Measurements from ENCODE around the gene FAM50B. TPM values are rescaled to one million over a fixed set of nuclear protein-coding genes. Genes with fewer than 3 reads are reported as not detected.

Gene FAM50B
- total RNA-seq, 1 donor from 2014 or later = 8.1 TPM

DNA sequence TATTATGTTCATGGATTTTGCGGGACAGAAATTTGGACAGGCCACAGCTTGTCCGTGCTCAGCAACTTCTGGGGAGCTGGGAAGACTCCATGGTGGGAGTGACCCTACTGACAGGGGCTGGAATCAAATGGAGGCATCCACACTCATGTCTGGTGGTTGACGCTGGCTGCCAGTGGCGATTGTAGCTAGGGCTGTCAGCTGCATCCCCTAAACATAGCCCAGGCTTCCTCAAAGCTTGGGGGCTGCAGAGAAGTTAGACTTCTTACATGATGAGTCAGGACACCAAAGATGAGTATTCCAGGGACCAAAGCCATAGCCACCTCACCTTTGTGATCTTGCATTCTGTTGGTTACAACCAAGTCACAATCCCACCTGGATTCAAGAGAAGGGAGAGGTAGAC lies 18.4 kb upstream of the FAM50B start:
- peaks cover 8 to 22% of the 10 kb centered on the region in 2 donors for H3K4me1 ChIP-seq
- H3K36me3 ChIP-seq = no peaks in the 10 kb centered on the region
- TF ChIP-seq, protein P1, sequence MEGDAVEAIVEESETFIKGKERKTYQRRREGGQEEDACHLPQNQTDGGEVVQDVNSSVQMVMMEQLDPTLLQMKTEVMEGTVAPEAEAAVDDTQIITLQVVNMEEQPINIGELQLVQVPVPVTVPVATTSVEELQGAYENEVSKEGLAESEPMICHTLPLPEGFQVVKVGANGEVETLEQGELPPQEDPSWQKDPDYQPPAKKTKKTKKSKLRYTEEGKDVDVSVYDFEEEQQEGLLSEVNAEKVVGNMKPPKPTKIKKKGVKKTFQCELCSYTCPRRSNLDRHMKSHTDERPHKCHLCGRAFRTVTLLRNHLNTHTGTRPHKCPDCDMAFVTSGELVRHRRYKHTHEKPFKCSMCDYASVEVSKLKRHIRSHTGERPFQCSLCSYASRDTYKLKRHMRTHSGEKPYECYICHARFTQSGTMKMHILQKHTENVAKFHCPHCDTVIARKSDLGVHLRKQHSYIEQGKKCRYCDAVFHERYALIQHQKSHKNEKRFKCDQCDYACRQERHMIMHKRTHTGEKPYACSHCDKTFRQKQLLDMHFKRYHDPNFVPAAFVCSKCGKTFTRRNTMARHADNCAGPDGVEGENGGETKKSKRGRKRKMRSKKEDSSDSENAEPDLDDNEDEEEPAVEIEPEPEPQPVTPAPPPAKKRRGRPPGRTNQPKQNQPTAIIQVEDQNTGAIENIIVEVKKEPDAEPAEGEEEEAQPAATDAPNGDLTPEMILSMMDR (IDR thresholded peaks at IDR 0.05) = no peak
- no peaks in the 10 kb centered on the region for H3K27me3 ChIP-seq
- no peak overlapping the region for H3K4me3 ChIP-seq
- no peak overlapping the region for H3K27ac ChIP-seq
- no peak for DNase-seq (ENCODE audit: low spot score in 2 of 2)
- H3K9me3 ChIP-seq = no peaks in the 10 kb centered on the region
- intact Hi-C loops (cut with DNase I) = no loop called here

DNA sequence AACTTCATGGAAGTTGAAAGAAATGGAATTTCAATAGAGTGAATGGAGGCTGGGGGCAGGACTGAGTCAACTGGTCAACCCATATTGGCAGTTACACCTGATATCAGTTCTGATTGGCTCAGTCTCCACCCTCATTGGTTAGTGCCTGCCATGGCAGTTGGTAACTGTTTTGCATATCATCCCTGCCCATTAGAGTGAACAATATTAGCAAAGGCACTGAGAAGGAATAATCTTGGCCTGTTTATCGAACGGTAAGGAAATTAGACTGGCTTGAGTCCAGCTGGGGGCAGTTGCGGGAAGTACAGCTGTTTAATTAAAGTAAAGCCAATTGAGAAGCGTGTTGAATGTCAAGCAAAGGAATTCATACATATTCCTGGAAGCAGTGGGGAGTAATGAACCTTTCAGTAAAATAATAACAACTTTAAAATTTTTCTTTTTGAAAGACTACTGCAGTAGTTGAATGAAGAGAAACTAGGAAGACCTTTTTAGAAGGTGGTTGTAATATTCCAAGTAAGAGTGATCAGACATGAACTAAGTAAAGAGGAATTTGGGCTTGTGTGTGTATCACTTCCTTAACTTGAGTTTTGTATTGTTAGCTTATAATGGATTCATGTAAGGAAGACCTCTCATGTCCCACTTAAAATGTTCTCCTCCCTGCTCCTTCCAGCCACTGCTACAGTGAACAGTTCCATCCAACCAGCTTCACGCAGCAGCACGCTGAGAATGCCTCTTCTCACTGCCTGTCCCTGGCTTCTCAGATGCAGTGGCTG lies 17.2 kb upstream of the FAM50B start:
- H3K4me1 ChIP-seq = peaks cover 5 to 16% of the 10 kb centered on the region in 2 donors
- H3K27ac ChIP-seq = peak overlapping the region in 1 of 2 donors; percentile 38
- H3K27me3 ChIP-seq = no peaks in the 10 kb centered on the region
- H3K36me3 ChIP-seq = no peaks in the 10 kb centered on the region
- no peak for DNase-seq (ENCODE audit: low spot score in 2 of 2)
- TF ChIP-seq, protein P1 (IDR thresholded peaks at IDR 0.05) = no peak
- H3K4me3 ChIP-seq = no peak overlapping the region
- no peaks in the 10 kb centered on the region for H3K9me3 ChIP-seq
- intact Hi-C loops (cut with DNase I) = no loop called here

DNA sequence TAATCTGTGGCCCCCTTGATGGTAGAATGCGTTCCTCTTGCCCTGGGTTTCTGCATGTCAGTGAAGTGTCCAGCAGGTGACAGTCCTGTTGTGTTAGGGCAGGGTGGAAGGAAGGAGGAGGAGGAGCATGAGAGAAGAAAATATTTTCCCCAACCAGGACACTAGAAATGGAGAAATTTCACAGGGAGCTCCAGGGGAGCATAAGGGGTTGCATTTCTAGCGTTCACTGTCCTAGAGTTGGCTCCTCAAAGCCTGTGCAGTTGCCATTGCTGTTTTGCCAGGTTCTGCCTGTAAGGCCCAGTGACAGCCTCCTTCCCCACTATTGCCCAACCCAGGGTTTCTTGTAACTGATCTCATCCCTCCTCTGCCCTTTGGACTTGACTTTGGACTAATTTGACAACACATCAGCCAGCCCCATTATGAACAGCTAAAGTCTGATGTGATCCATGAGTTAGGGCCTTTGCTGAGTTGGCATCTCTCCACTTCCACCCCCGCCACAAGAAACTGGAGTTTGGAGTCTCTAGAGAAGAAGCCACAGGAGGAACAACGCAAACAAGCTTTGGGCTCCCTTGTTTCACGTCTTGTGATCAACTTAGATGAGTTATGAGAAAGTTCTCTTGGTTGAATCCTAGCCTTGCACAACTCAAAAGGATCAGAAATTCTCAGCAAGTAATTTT lies 14.0 kb upstream of the FAM50B start:
- H3K27ac ChIP-seq = peak overlapping the region; percentile 23 to 54
- H3K27me3 ChIP-seq = no peaks in the 10 kb centered on the region
- intact Hi-C loops (cut with DNase I) = no loop called here
- H3K36me3 ChIP-seq = no peaks in the 10 kb centered on the region
- TF ChIP-seq, protein P1 (IDR thresholded peaks at IDR 0.05) = no peak
- H3K4me1 ChIP-seq = peaks cover 0 to 13% of the 10 kb centered on the region in 2 donors
- no peak overlapping the region for H3K4me3 ChIP-seq
- no peaks in the 10 kb centered on the region for H3K9me3 ChIP-seq
- DNase-seq (ENCODE audit: low spot score in 2 of 2) = peak in 1 of 2 donors; percentile 82

DNA sequence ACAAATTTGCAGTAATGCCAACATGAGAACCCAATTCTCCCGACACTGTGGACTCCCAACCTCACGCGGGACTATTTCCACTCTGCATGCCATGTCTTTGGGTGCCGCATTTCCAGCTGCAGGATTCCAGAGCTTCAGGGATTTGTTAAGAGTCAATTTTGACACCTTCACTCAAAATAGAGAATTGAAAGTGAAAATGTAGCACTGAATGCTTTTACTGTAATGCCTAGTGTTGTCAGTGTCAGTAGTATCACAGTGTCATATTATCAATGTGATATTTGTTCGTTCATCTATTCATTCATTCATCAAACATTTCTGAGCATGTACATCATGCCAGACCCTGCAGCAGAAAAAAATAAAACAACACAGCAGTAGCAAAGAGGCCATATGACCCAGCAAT lies 13.4 kb upstream of the FAM50B start:
- peak overlapping the region in 1 of 2 donors; percentile 54 for H3K27ac ChIP-seq
- H3K36me3 ChIP-seq = no peaks in the 10 kb centered on the region
- TF ChIP-seq, protein P1 (IDR thresholded peaks at IDR 0.05) = no peak
- peaks cover 0 to 13% of the 10 kb centered on the region in 2 donors for H3K4me1 ChIP-seq
- no peaks in the 10 kb centered on the region for H3K9me3 ChIP-seq
- H3K4me3 ChIP-seq = no peak overlapping the region
- DNase-seq (ENCODE audit: low spot score in 2 of 2) = no peak
- intact Hi-C loops (cut with DNase I) = no loop called here
- H3K27me3 ChIP-seq = no peaks in the 10 kb centered on the region

DNA sequence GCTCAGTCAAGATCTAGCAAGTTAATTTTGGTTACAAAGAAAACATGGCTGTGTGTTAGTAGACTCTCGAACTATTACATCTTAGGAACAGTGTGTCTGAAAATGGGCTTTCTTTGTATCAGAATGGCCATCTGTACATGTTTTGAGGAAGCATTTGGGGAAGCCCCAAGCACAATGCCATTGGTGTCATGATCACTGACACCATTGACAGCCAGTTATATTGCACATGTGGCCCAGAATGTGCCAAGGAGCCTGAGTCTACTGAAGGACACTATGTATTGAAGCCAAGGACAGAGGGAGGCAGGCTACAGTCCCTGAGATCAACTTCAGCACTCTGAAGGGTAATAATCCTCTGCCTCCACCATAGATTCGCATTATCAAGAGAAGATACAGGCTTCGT lies 12.6 kb upstream of the FAM50B start:
- H3K4me1 ChIP-seq = peaks cover 0 to 21% of the 10 kb centered on the region in 2 donors
- no peak overlapping the region for H3K4me3 ChIP-seq
- no peaks in the 10 kb centered on the region for H3K36me3 ChIP-seq
- intact Hi-C loops (cut with DNase I) = no loop called here
- no peaks in the 10 kb centered on the region for H3K9me3 ChIP-seq
- no peak for DNase-seq (ENCODE audit: low spot score in 2 of 2)
- H3K27ac ChIP-seq = no peak overlapping the region
- no peaks in the 10 kb centered on the region for H3K27me3 ChIP-seq
- TF ChIP-seq, protein P1 (IDR thresholded peaks at IDR 0.05) = no peak
